Caco-2 (cell line): ENCODE results near the gene DRD5. TPM values are rescaled to one million over a fixed set of nuclear protein-coding genes. Genes with fewer than 3 reads are reported as not detected.

Source experiments
- BruUV-seq: library from RNA; stranded (reverse); fragments of 400-500 nt; replicated peaks from 2 replicates; lab custom pipeline; 2021; lab: Mats Ljungman, UMichigan
- CTCF ChIA-PET: fragments of 300-600 bp; sonication (Branson Sonifier 250); formaldehyde crosslinking; loops from one replicate; lab custom pipeline; 2022; ENCODE audit warnings: antibody characterized with exemption; lab: Charles Lee
- POLR2A ChIA-PET: fragments of 300-600 bp; sonication (Branson Sonifier 250); formaldehyde crosslinking; loops from one replicate; lab custom pipeline; 2022; ENCODE audit warnings: antibody characterized with exemption; lab: Charles Lee
- DNase-seq, 2 experiments: peaks; one replicate each; pipeline versions ENCODE4 v3.0.0 to v3.0.0-alpha.2; 2020 to 2022
- H3K27me3 ChIP-seq: replicated peaks from 2 replicates; pipeline ENCODE4 v1.6.0; 2011; ENCODE audit warnings: low read length; ENCODE audit not compliant: control insufficient read depth, insufficient read depth
- H3K36me3 ChIP-seq: 2 replicates; pipeline ENCODE4 v1.5.1; 2011; ENCODE audit warnings: low read length; ENCODE audit not compliant: control insufficient read depth, insufficient read depth
- H3K4me1 ChIP-seq: fragments of 250-450 bp; sonication (Bioruptor Pico); 2 replicates; pipeline ENCODE4 v1.5.1; 2020; ENCODE audit warnings: mild to moderate bottlenecking
- H3K4me3 ChIP-seq: 2 replicates; pipeline ENCODE4 v1.5.1; 2011; ENCODE audit warnings: low read depth, mild to moderate bottlenecking, control low read depth, low read length
- H3K9me3 ChIP-seq: fragments of 250-450 bp; sonication (Bioruptor Pico); 2 replicates; pipeline ENCODE4 v1.5.1; 2020; ENCODE audit warnings: mild to moderate bottlenecking, moderate library complexity
- H3K27ac Mint-ChIP-seq: one replicate; pipeline ENCODE4 v1.8.0; 2022; ENCODE audit warnings: mixed read lengths; ENCODE audit not compliant: unreplicated experiment
- H3K27me3 Mint-ChIP-seq: one replicate; pipeline ENCODE4 v1.8.0; 2022; ENCODE audit warnings: mixed read lengths; ENCODE audit not compliant: insufficient read depth, unreplicated experiment
- H3K36me3 Mint-ChIP-seq: one replicate; pipeline ENCODE4 v1.8.0; 2022; ENCODE audit warnings: mild to moderate bottlenecking, mixed read lengths; ENCODE audit not compliant: insufficient read depth, unreplicated experiment
- H3K4me1 Mint-ChIP-seq: one replicate; pipeline ENCODE4 v1.8.0; 2022; ENCODE audit warnings: low read depth, mixed read lengths; ENCODE audit not compliant: unreplicated experiment
- H3K4me3 Mint-ChIP-seq: one replicate; pipeline ENCODE4 v1.8.0; 2022; ENCODE audit warnings: mild to moderate bottlenecking, moderate library complexity, mixed read lengths; ENCODE audit not compliant: unreplicated experiment
- H3K9me3 Mint-ChIP-seq: one replicate; pipeline ENCODE4 v1.8.0; 2022; ENCODE audit warnings: mixed read lengths; ENCODE audit not compliant: unreplicated experiment
- CTCF ChIP-seq, 2 experiments: fragments of 200-600 bp in 1 of 2; IDR thresholded peaks; 1 replicate in 1 of 2; 2 replicates in 1 of 2; pipeline versions ENCODE4 v1.5.1 to v1.8.0; 2011 to 2022; ENCODE audit warnings: antibody characterized with exemption in 1 of 2, control low read depth in 1 of 2, inconsistent platforms in 1 of 2, low read depth in 1 of 2, low read length in 1 of 2, mild to moderate bottlenecking in 1 of 2, moderate library complexity in 1 of 2; ENCODE audit not compliant: insufficient read depth in 1 of 2, severe bottlenecking in 1 of 2, unreplicated experiment in 1 of 2
- intact Hi-C: fragments of 100-400 bp; cut with micrococcal nuclease; formaldehyde crosslinking; loops from one replicate; pipeline ENCODE4 v1.10.0; 2022; ENCODE audit not compliant: unreplicated experiment
- total RNA-seq: library from RNA; stranded (reverse); gene quantifications from 2 replicates; pipeline ENCODE4 v1.2.3, GENCODE V29; 2022

The DRD5 gene
- total RNA-seq, 1 experiment from 2014 or later = not detected

GRCh38 chr4:9808077-9808476 lies 26.6 kb downstream of the DRD5 start:
- Histone ChIP-seq H3K27me3 (no peaks in the 10 kb centered on the region), H3K9me3 (no peaks in the 10 kb centered on the region), H3K4me3 (no peak overlapping the region), H3K36me3 (no peaks in the 10 kb centered on the region), H3K4me1 (no peaks in the 10 kb centered on the region)
- no peak for TF ChIP-seq CTCF (IDR thresholded peaks at IDR 0.05; ENCODE audit: insufficient read depth in 1 of 2, low read depth in 1 of 2, low read length in 1 of 2, severe bottlenecking in 1 of 2, unreplicated experiment in 1 of 2)
- DNase-seq = no peak
- H3K27me3 Mint-ChIP-seq = no peaks in the 10 kb centered on the region
- BruUV-seq = no TSS peak
- no peaks in the 10 kb centered on the region for H3K36me3 Mint-ChIP-seq
- POLR2A ChIA-PET = no interaction called here
- CTCF ChIA-PET = no interaction called here
- H3K4me1 Mint-ChIP-seq = no peaks in the 10 kb centered on the region
- no peak overlapping the region for H3K4me3 Mint-ChIP-seq
- no peaks in the 10 kb centered on the region for H3K9me3 Mint-ChIP-seq
- intact Hi-C loops = no loop called here
- no peak overlapping the region for H3K27ac Mint-ChIP-seq

- Mint-ChIP-seq H3K4me3 (no peak overlapping the region), H3K27ac (no peak overlapping the region), H3K27me3 (no peaks in the 10 kb centered on the region), H3K9me3 (no peaks in the 10 kb centered on the region), H3K36me3 (no peaks in the 10 kb centered on the region), H3K4me1 (no peaks in the 10 kb centered on the region)
- CTCF ChIA-PET = no interaction called here
- Histone ChIP-seq H3K4me1 (no peaks in the 10 kb centered on the region), H3K27me3 (no peaks in the 10 kb centered on the region), H3K4me3 (no peak overlapping the region), H3K36me3 (no peaks in the 10 kb centered on the region), H3K9me3 (no peaks in the 10 kb centered on the region)
- intact Hi-C loops = no loop called here
- no peak for TF ChIP-seq CTCF (IDR thresholded peaks at IDR 0.05; ENCODE audit: insufficient read depth in 1 of 2, low read depth in 1 of 2, low read length in 1 of 2, severe bottlenecking in 1 of 2, unreplicated experiment in 1 of 2)
- BruUV-seq = no TSS peak
- no peak for DNase-seq
- POLR2A ChIA-PET = no interaction called here
Measured at GRCh38 chr4:9811806-9812205, 30.4 kb downstream of the DRD5 start.

GRCh38 chr4:9812501-9813340 lies 31.3 kb downstream of the DRD5 start:
- no peak overlapping the region for H3K4me3 Mint-ChIP-seq
- Histone ChIP-seq H3K4me1 (no peaks in the 10 kb centered on the region), H3K9me3 (no peaks in the 10 kb centered on the region), H3K4me3 (no peak overlapping the region), H3K27me3 (no peaks in the 10 kb centered on the region), H3K36me3 (no peaks in the 10 kb centered on the region)
- H3K27me3 Mint-ChIP-seq = no peaks in the 10 kb centered on the region
- H3K36me3 Mint-ChIP-seq = no peaks in the 10 kb centered on the region
- no peak for TF ChIP-seq CTCF (IDR thresholded peaks at IDR 0.05; ENCODE audit: insufficient read depth in 1 of 2, low read depth in 1 of 2, low read length in 1 of 2, severe bottlenecking in 1 of 2, unreplicated experiment in 1 of 2)
- DNase-seq = no peak
- CTCF ChIA-PET = no interaction called here
- intact Hi-C loops = no loop called here
- no peak overlapping the region for H3K27ac Mint-ChIP-seq
- no TSS peak for BruUV-seq
- H3K9me3 Mint-ChIP-seq = no peaks in the 10 kb centered on the region
- POLR2A ChIA-PET = no interaction called here
- no peaks in the 10 kb centered on the region for H3K4me1 Mint-ChIP-seq
